Peyer's patch (tissue), 4 donors: ENCODE measurements around the gene TENT4A. TPM values are rescaled to one million over a fixed set of nuclear protein-coding genes. Genes with fewer than 3 reads are reported as not detected.
"Not testable (repeated sequence)": the region's sequence is repeated elsewhere in the genome, so short reads cannot be mapped to it uniquely, and the experiment has no call there.

ENCODE experiments used
- DNase-seq, 3 donors: peaks; one replicate each; pipeline ENCODE4 v3.0.0-alpha.2; 2017 to 2019
- H3K27ac ChIP-seq, 4 donors: fragments of 200-600 bp; sonication (generic); one replicate each; pipeline ENCODE4 v1.5.1; 2016 to 2019
- H3K27me3 ChIP-seq, 2 donors: fragments of 200-600 bp; sonication (generic); one replicate each; pipeline ENCODE4 v1.5.1; 2019
- H3K36me3 ChIP-seq, 3 donors: fragments of 200-600 bp; sonication (generic); one replicate each; pipeline ENCODE4 v1.5.1; 2016 to 2019
- H3K4me1 ChIP-seq, 4 donors: fragments of 200-600 bp; sonication (generic); one replicate each; pipeline ENCODE4 v1.5.1; 2016 to 2019
- H3K4me3 ChIP-seq, 4 donors: fragments of 200-600 bp; sonication (generic); 1 replicate in 3 of 4; 2 replicates in 1 of 4; pipeline ENCODE4 v1.5.1; 2016 to 2019; ENCODE audit warnings: mild to moderate bottlenecking in 1 of 4
- H3K9me3 ChIP-seq, 4 donors: fragments of 200-600 bp; sonication (generic); one replicate each; pipeline ENCODE4 v1.5.1; 2016 to 2019; ENCODE audit warnings: mild to moderate bottlenecking in 1 of 4
- POLR2A ChIP-seq, 2 donors: fragments of 450-650 bp; IDR thresholded peaks; one replicate each; pipeline ENCODE4 v1.5.1; 2017; ENCODE audit warnings: antibody characterized with exemption in 2 of 2, mild to moderate bottlenecking in 2 of 2, moderate library complexity in 2 of 2
- total RNA-seq, 4 donors: library from RNA; depleted of rRNA; stranded (reverse); fragments of >200 nt; gene quantifications; one replicate each; pipeline ENCODE4 v1.1.0, GENCODE V29; 2016
- TF ChIP-seq, protein P1 (sequence below), 6 experiments: fragments of 450-650 bp in 4 of 6; fragments of 200-600 bp in 2 of 6; sonication (generic) in 1 of 6; IDR thresholded peaks; one replicate each; pipeline ENCODE4 v1.5.1; 2017 to 2019; ENCODE audit warnings: antibody characterized with exemption in 6 of 6, mild to moderate bottlenecking in 3 of 6, moderate library complexity in 1 of 6

TENT4A gene
- total RNA-seq = 10 to 100 TPM; 28.0 to 71.8 (median 44.5) TPM

DNA sequence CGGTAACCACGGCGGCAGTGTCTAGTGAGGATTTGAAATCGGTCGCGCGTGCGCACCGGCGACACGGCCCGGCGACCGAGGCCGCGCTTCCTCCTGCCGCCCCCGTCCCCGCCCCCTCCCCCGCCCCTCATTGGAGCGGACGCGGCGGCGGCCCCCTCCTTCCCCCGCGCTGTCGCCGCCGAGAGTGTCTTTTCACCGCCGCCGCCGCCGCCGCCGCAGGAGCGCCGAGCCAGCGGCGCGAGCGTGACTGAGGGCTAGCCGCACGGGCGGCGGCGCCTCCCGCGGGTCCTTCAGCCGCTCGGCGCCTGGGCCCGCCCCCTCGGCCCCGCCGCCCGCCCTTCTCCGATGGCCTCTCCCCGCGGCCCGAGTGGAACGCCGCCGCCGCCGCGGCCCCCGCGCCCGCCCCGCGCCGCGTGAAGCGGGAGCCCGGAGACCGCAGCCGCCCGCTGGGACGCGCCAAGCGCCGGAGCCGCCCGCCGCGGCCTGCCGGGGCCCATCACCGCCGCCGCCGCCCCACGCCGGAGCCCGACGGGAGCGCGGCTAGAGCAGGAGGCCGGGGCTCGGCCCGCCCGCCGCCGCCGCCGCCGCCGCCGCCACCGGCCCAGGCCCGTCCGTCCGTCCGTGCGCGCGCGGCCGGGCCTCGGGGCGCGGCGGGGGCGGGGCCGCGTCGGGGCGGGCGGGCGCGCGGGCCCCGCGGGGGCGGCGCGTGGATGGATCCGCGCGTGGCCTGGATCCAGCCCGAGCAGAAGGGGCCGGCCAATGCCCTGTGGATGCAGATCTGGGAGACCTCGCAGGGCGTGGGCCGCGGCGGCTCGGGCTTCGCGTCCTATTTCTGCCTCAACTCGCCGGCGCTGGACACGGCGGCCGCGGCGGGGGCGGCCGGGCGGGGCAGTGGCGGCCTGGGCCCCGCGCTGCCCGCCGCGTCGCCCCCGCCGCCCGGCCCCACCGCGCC is at the start of gene TENT4A:
Gene TENT4A, plus strand, starts transcription at position 159 of the 952 bp plus-strand sequence. Its CDS starts 552 bp downstream, at position 711.
- peaks cover 0 to 47% (median 14%) of the 10 kb centered on the region in 4 donors for H3K4me1 ChIP-seq
- H3K36me3 ChIP-seq = no peaks in the 10 kb centered on the region
- TF ChIP-seq POLR2A (IDR thresholded peaks at IDR 0.05) = no peak
- TF ChIP-seq, protein P1, sequence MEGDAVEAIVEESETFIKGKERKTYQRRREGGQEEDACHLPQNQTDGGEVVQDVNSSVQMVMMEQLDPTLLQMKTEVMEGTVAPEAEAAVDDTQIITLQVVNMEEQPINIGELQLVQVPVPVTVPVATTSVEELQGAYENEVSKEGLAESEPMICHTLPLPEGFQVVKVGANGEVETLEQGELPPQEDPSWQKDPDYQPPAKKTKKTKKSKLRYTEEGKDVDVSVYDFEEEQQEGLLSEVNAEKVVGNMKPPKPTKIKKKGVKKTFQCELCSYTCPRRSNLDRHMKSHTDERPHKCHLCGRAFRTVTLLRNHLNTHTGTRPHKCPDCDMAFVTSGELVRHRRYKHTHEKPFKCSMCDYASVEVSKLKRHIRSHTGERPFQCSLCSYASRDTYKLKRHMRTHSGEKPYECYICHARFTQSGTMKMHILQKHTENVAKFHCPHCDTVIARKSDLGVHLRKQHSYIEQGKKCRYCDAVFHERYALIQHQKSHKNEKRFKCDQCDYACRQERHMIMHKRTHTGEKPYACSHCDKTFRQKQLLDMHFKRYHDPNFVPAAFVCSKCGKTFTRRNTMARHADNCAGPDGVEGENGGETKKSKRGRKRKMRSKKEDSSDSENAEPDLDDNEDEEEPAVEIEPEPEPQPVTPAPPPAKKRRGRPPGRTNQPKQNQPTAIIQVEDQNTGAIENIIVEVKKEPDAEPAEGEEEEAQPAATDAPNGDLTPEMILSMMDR (IDR thresholded peaks at IDR 0.05) = no peak
- peak within 1 kb of the TSS; percentile 70 to 89 (median 82) for H3K4me3 ChIP-seq
- no peaks in the 10 kb centered on the region for H3K9me3 ChIP-seq
- H3K27me3 ChIP-seq = no peaks in the 10 kb centered on the region
- peak in 1 of 3 donors; percentile 68 for DNase-seq
- peak within 1 kb of the TSS; percentile 90 to 100 (median 98) for H3K27ac ChIP-seq

- no peak overlapping the region for H3K4me3 ChIP-seq
- no peak for DNase-seq
- H3K36me3 ChIP-seq = peaks cover 0 to 4% (median 0%) of the 10 kb centered on the region in 3 donors
- H3K27ac ChIP-seq = no peak overlapping the region
- no peaks in the 10 kb centered on the region for H3K27me3 ChIP-seq
- H3K4me1 ChIP-seq = no peaks in the 10 kb centered on the region
- no peaks in the 10 kb centered on the region for H3K9me3 ChIP-seq
- TF ChIP-seq, protein P1 (IDR thresholded peaks at IDR 0.05) = no peak
- no peak for TF ChIP-seq POLR2A (IDR thresholded peaks at IDR 0.05)
These were observed 46.5 kb upstream of the TENT4A start for GRCh38 chr5:6666762-6667161.

- H3K4me1 ChIP-seq = no peaks in the 10 kb centered on the region
- no peaks in the 10 kb centered on the region for H3K9me3 ChIP-seq
- no peak overlapping the region for H3K4me3 ChIP-seq
- no peak for DNase-seq
- no peaks in the 10 kb centered on the region for H3K27me3 ChIP-seq
- H3K36me3 ChIP-seq = peaks cover 0 to 4% (median 0%) of the 10 kb centered on the region in 3 donors
- TF ChIP-seq, protein P1 (IDR thresholded peaks at IDR 0.05) = no peak
- no peak for TF ChIP-seq POLR2A (IDR thresholded peaks at IDR 0.05)
- H3K27ac ChIP-seq = no peak overlapping the region
These were observed 45.6 kb upstream of the TENT4A start for GRCh38 chr5:6667648-6668047.

- not testable (repeated sequence) for H3K9me3 ChIP-seq, H3K4me3 ChIP-seq, H3K27me3 ChIP-seq, DNase-seq, H3K4me1 ChIP-seq, H3K36me3 ChIP-seq, H3K27ac ChIP-seq
These were observed 44.5 kb upstream of the TENT4A start for GRCh38 chr5:6668717-6669116.

DNA sequence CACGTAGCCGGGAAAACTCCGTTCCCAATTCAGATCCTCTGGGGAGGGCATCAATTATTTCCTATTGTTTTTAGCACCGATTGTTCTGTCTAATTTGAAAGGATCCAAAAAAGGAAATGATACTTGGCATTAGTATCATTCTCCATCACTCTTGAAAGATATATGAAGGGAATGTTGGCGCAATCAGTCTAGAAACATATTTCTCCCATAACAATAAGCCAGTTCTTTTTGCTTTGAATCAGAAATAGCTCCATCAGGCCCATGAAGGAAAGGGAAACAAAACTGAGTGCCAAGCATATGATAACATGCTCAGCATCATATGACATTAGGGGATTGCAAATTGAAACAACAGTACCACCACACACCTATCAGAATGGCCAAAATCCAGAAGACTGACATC is 40.2 kb upstream of the TENT4A start:
- Histone ChIP-seq H3K27ac (no peak overlapping the region), H3K4me3 (no peak overlapping the region), H3K9me3 (no peaks in the 10 kb centered on the region), H3K4me1 (no peaks in the 10 kb centered on the region), H3K36me3 (no peaks in the 10 kb centered on the region), H3K27me3 (no peaks in the 10 kb centered on the region)
- no peak for DNase-seq
- TF ChIP-seq, protein P1 (IDR thresholded peaks at IDR 0.05) = no peak
- TF ChIP-seq POLR2A (IDR thresholded peaks at IDR 0.05) = no peak

- Histone ChIP-seq H3K36me3 (no peaks in the 10 kb centered on the region), H3K9me3 (no peaks in the 10 kb centered on the region), H3K4me3 (no peak overlapping the region), H3K27ac (no peak overlapping the region), H3K27me3 (no peaks in the 10 kb centered on the region), H3K4me1 (no peaks in the 10 kb centered on the region)
- no peak for DNase-seq
- TF ChIP-seq, protein P1 (IDR thresholded peaks at IDR 0.05) = no peak
- TF ChIP-seq POLR2A (IDR thresholded peaks at IDR 0.05) = no peak
These were observed 39.3 kb upstream of the TENT4A start for GRCh38 chr5:6673963-6674362.
